GM23248 (cell line): Measurements from ENCODE around the gene SHQ1. TPM values are rescaled to one million over a fixed set of nuclear protein-coding genes. Genes with fewer than 3 reads are reported as not detected.

Experiments used
- DNase-seq: peaks from one replicate; pipeline ENCODE4 v3.0.0-alpha.2; 2015
- H2AFZ ChIP-seq: fragments of 200-600 bp; sonication (generic); 2 replicates; pipeline ENCODE4 v1.6.1; 2016; ENCODE audit warnings: antibody characterized with exemption
- H3F3A ChIP-seq: fragments of 200-600 bp; sonication (generic); 2 replicates; pipeline ENCODE4 v1.6.1; 2016; ENCODE audit warnings: mild to moderate bottlenecking, antibody characterized with exemption, mixed run types; ENCODE audit not compliant: insufficient read depth
- H3K27ac ChIP-seq: fragments of 200-600 bp; sonication (generic); 2 replicates; pipeline ENCODE4 v1.5.1; 2016; ENCODE audit warnings: mild to moderate bottlenecking
- H3K27me3 ChIP-seq: fragments of 200-600 bp; sonication (generic); replicated peaks from 2 replicates; pipeline ENCODE4 v1.6.1; 2016; ENCODE audit warnings: mild to moderate bottlenecking; ENCODE audit not compliant: insufficient read depth
- H3K36me3 ChIP-seq: fragments of 200-600 bp; sonication (generic); 2 replicates; pipeline ENCODE4 v1.6.1; 2016; ENCODE audit warnings: low read depth, mild to moderate bottlenecking
- H3K4me1 ChIP-seq: fragments of 200-600 bp; sonication (generic); 2 replicates; pipeline ENCODE4 v1.6.1; 2016; ENCODE audit warnings: mild to moderate bottlenecking; ENCODE audit not compliant: insufficient read depth
- H3K4me2 ChIP-seq: fragments of 200-600 bp; sonication (generic); one replicate; pipeline ENCODE4 v1.6.1; 2016; ENCODE audit warnings: mild to moderate bottlenecking; ENCODE audit not compliant: unreplicated experiment
- H3K4me3 ChIP-seq: fragments of 200-600 bp; sonication (generic); 2 replicates; pipeline ENCODE4 v1.5.1; 2016; ENCODE audit warnings: mild to moderate bottlenecking
- H3K79me2 ChIP-seq: fragments of 200-600 bp; sonication (generic); 2 replicates; pipeline ENCODE4 v1.6.1; 2016; ENCODE audit warnings: mild to moderate bottlenecking; ENCODE audit not compliant: insufficient read depth
- H3K9ac ChIP-seq: fragments of 200-600 bp; sonication (generic); 2 replicates; pipeline ENCODE4 v1.6.1; 2016; ENCODE audit warnings: mild to moderate bottlenecking
- H3K9me2 ChIP-seq: fragments of 200-600 bp; sonication (generic); 2 replicates; pipeline ENCODE4 v1.6.1; 2016; ENCODE audit warnings: mixed run types, mild to moderate bottlenecking, moderate library complexity; ENCODE audit not compliant: insufficient read depth
- H3K9me3 ChIP-seq: fragments of 200-600 bp; sonication (generic); one replicate; pipeline ENCODE4 v1.6.1; 2017; ENCODE audit warnings: low read depth
- H4K20me1 ChIP-seq: fragments of 200-600 bp; sonication (generic); 2 replicates; pipeline ENCODE4 v1.6.0; 2016; ENCODE audit not compliant: insufficient read depth
- EZH2 ChIP-seq: fragments of 200-600 bp; sonication (generic); IDR thresholded peaks from 2 replicates; pipeline ENCODE4 v1.6.1; 2018; ENCODE audit warnings: antibody characterized with exemption, mild to moderate bottlenecking; ENCODE audit not compliant: insufficient read depth, poor library complexity, severe bottlenecking
- EZH2phosphoT487 ChIP-seq: fragments of 200-600 bp; sonication (generic); IDR thresholded peaks from 2 replicates; pipeline ENCODE4 v1.6.1; 2018; ENCODE audit warnings: antibody characterized with exemption, moderate library complexity, mild to moderate bottlenecking, low read depth; ENCODE audit not compliant: insufficient read depth
- WGBS, 2 experiments: methylation state at CpG; one replicate each; pipeline ENCODE4 v1.1.6; 2015 to 2017; ENCODE audit warnings: low lambda C conversion rate in 2 of 2, low coverage in 1 of 2; ENCODE audit errors: missing lambda C conversion rate in 2 of 2; 5-methylcytosine and 5-hydroxymethylcytosine counted together
- in situ Hi-C: fragments of 300-500 bp; cut with MboI; formaldehyde crosslinking; loops from 2 replicates; pipeline ENCODE4 v1.15.0; 2020
- polyA plus RNA-seq: library from polyadenylated mRNA; unstranded; fragments of >200 nt; fragmentation: Nextera tagmentation; extraction: Ambion mirVana; gene quantifications from 2 replicates; pipeline ENCODE4 v1.2.1, GENCODE V29; 2016
- total RNA-seq: library from RNA; depleted of rRNA; stranded (reverse); fragments of >200 nt; shearing (Covaris generic); gene quantifications from 2 replicates; pipeline ENCODE4 v1.2.3, GENCODE V29; 2014

SHQ1 gene
- total and polyA plus RNA-seq, 2 experiments from 2014 or later = 23.3 to 24.0 TPM

DNA sequence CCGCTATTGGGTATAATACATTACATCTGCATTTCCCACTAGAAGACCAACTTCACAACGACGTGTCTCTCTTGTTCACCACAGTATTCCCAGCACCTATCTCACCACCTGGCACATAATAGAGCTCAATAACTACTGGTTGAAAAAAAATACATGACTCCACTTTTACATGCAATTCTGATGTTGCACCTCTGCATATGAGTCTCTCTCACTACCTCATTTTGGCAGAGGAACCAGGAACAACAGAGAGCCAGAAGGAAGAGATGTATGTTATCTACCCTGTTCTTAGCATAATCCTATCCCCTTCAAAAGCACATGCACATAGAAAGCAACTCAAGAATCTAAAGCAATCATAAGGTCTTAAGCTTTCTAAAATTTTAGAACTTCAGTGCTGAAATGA is 61.6 kb downstream of the SHQ1 start:
- Histone ChIP-seq H3K4me3 (no peak overlapping the region), H3K4me2 (no peak overlapping the region), H3F3A (no peaks in the 10 kb centered on the region), H2AFZ (no peak overlapping the region), H3K36me3 (0 out of 2 replicates have a peak, but pooled peaks cover 9% of the 10 kb centered on the region), H3K9me3 (no peaks in the 10 kb centered on the region), H3K27me3 (no peaks in the 10 kb centered on the region), H3K9me2 (no peaks in the 10 kb centered on the region), H4K20me1 (no peaks in the 10 kb centered on the region), H3K79me2 (no peaks in the 10 kb centered on the region), H3K4me1 (no peaks in the 10 kb centered on the region), H3K27ac (no peak overlapping the region), H3K9ac (no peak overlapping the region)
- 93 to 98% methylated on average over 3 of the region's 3 CpGs for WGBS, 2 experiments
- no peak for DNase-seq
- TF ChIP-seq EZH2phosphoT487 = no peak
- no peak for TF ChIP-seq EZH2
- in situ Hi-C loops = no loop called here

DNA sequence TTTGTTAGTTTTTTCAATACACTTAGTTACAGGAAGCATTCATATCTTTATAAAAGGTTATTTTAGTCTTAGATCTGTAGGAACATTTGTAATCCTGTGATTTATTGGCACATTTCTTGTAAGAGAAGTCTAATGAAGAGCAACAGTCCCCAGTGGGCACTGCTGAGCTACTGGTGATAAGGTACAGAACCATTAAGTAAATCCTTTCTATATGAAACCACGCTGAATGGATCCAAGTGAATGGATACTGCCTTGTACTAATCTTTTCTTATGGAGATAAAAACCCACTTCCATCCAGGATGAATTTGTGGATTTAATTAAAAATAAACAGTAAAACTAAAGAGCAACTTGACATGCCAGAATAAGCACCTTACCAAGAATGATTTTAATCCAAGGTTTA is 64.0 kb downstream of the SHQ1 start:
- no peaks in the 10 kb centered on the region for H4K20me1 ChIP-seq
- no peak overlapping the region for H3K4me2 ChIP-seq
- H3K79me2 ChIP-seq = no peaks in the 10 kb centered on the region
- H3K4me3 ChIP-seq = no peak overlapping the region
- TF ChIP-seq EZH2 (no peak), EZH2phosphoT487 (no peak)
- H3K27ac ChIP-seq = no peak overlapping the region
- H3K9ac ChIP-seq = no peak overlapping the region
- DNase-seq = no peak
- WGBS, 2 experiments = 97 to 98% methylated on average over 1 of the region's 1 CpG
- no peaks in the 10 kb centered on the region for H3K4me1 ChIP-seq
- in situ Hi-C loops = no loop called here
- no peaks in the 10 kb centered on the region for H3K9me3 ChIP-seq
- no peaks in the 10 kb centered on the region for H3K9me2 ChIP-seq
- no peak overlapping the region for H2AFZ ChIP-seq
- 0 out of 2 replicates have a peak, but pooled peaks cover 4% of the 10 kb centered on the region for H3K36me3 ChIP-seq
- no peaks in the 10 kb centered on the region for H3K27me3 ChIP-seq
- H3F3A ChIP-seq = no peaks in the 10 kb centered on the region

DNA sequence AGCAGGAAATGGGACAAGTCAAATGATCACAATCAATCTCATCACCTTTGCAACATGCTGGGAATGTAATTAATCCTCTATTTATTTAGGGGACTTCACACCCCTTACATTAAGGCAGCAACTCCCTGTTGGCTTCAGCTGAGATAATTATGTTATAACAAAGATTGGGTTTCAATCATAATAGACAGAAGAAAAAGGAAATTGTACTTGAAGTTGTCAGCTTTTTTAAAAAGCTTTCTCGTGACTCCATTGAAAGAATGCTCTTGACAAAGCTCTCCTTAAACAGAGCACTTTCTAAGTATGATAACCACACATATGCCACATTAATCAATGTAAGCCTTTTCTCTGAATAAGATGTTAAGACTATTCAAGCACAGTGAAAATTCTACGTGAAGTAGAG is 65.7 kb downstream of the SHQ1 start:
- Histone ChIP-seq H3K4me2 (no peak overlapping the region), H3K9me2 (no peaks in the 10 kb centered on the region), H3K4me3 (no peak overlapping the region), H3K36me3 (0 out of 2 replicates have a peak, but pooled peaks cover 4% of the 10 kb centered on the region), H3K9ac (no peak overlapping the region), H4K20me1 (no peaks in the 10 kb centered on the region), H3K4me1 (no peaks in the 10 kb centered on the region), H3K9me3 (no peaks in the 10 kb centered on the region), H3F3A (no peaks in the 10 kb centered on the region), H3K27ac (no peak overlapping the region), H2AFZ (no peak overlapping the region), H3K27me3 (no peaks in the 10 kb centered on the region), H3K79me2 (no peaks in the 10 kb centered on the region)
- DNase-seq = no peak
- TF ChIP-seq EZH2 (no peak), EZH2phosphoT487 (no peak)
- WGBS, 2 experiments = 92 to 100% methylated on average over 2 of the region's 2 CpGs
- in situ Hi-C loops = no loop called here

DNA sequence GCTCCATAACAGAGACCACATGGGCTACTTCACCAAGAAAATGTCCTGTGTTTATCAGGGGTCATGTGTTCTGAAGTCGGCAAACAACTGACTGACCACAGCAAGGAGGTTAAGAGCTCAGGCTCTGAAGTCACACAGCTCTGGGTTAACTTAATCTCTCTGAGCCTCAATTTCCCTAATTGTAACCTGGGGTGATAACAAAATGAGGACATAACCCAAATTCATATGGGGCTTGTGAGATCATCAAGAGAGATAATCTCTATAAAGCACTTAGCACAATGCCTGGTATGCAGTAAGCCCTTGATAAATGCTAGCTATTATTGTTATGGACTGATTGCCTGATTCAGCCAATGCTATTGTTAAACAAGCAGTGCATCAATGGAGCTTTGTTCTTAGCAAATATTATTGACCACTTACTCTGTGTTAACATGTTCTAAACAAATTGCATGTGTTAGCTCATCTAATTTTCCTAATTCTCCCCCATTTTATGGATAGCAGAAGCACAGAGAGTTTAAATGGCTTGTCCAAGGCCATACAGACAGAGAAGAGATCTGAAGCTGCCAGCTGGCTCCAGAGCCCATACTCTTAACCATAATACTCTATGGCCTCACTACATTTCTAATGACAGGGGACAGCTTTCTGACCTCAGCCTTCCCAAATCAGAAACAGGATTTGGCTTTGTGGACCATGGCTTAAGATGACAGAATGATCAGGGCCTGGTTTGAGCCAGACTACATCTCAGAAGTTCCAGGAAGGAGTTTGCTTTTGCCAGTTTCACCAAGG is 78.3 kb downstream of the SHQ1 start:
- Histone ChIP-seq H3K9me3 (no peaks in the 10 kb centered on the region), H3F3A (no peaks in the 10 kb centered on the region), H3K27me3 (no peaks in the 10 kb centered on the region), H3K9me2 (no peaks in the 10 kb centered on the region), H3K9ac (no peak overlapping the region), H3K79me2 (no peaks in the 10 kb centered on the region), H3K36me3 (no peaks in the 10 kb centered on the region; the same call in 1 of the 2 replicates), H3K4me3 (no peak overlapping the region), H3K4me1 (no peaks in the 10 kb centered on the region), H3K4me2 (no peak overlapping the region), H4K20me1 (no peaks in the 10 kb centered on the region), H2AFZ (no peak overlapping the region), H3K27ac (no peak overlapping the region)
- no peak for TF ChIP-seq EZH2
- no peak for TF ChIP-seq EZH2phosphoT487
- DNase-seq = no peak
- in situ Hi-C loops = no loop called here
- WGBS, 2 experiments = 96 to 100% methylated on average over 1 of the region's 1 CpG
